ENCODE data around the gene RGS7. TPM values are rescaled to one million over a fixed set of nuclear protein-coding genes. Genes with fewer than 3 reads are reported as not detected.
"Not testable (repeated sequence)": the region's sequence is repeated elsewhere in the genome, so short reads cannot be mapped to it uniquely, and the experiment has no call there.

The RGS7 gene
- total RNA-seq, 1 donor from 2014 or later = not detected

DNA sequence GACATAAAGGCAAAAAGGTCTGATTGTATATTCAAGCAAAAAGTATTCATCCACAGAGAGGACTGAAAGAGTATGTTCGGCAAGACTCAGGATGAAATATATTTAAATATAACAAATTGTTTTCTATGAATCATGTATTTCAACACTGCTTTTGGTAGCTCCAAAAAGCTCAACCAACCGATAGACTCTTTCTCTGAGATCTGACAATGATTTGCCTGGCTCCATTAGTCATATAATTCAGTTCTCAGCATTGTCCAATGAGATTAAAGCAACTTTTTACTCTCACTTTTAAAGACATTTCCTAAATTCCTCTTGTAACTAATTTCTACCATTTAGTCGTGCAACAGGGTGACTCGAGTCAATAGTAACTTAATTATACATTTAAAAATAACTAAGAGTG, 426.0 kb downstream of the RGS7 start:
- DNase-seq (ENCODE audit: low spot score) = no peak

DNA sequence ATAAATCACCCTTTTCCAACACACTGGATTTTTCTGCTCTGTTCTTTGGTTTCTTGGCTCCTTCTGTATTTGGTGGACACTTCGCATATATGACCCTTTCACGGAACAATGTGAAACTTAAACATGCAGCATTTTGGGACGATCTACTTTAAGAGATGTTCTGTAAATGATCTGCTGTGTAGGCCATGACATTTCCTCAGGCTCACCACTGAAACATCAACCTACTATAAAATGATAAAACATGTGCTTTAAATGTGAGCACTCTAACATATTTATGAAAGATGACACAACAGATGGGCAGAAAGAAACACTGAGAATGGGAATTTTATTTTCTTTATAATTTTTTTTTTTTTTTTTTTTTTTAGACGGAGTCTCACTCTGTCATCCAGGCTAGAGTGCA, 428.7 kb downstream of the RGS7 start:
- no peak for DNase-seq (ENCODE audit: low spot score)

DNA sequence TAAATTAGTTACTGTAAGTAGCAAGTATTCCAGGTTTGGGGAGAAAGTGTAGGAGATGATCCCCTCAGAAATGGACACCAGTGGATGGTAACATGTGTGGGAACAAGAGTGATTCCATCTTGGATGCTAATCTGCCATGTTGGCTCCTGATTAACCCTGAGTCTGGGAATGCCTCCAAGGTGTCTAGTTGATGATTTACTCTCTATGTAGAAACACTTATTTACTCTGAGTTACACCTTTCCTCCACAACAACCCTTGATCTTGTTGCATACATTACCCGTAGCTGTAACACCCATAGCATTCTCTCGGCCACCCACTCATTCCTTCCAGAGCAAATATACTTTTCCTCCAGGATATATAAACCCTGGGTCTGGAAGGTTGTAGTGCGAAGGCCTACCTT, 429.2 kb downstream of the RGS7 start:
- no peak for DNase-seq (ENCODE audit: low spot score)

DNA sequence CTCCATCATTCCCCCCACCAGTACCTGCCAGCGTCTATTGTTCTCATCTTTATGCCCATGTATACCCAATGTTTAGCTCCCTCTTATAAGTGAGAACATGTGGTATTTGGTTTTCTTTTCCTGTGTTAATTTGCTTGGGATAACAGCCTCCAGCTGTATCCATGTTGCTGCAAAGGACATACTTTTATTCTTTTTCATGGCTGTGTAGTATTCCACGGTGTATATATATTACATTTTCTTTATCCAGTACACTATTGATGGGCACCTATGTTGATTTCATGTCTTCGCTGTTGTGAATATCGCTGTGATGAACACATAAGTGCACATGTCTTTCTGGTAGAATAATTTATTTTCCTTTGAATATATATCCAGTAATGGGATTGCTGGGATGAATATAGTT, 431.7 kb downstream of the RGS7 start:
- no peak for DNase-seq (ENCODE audit: low spot score)

DNA sequence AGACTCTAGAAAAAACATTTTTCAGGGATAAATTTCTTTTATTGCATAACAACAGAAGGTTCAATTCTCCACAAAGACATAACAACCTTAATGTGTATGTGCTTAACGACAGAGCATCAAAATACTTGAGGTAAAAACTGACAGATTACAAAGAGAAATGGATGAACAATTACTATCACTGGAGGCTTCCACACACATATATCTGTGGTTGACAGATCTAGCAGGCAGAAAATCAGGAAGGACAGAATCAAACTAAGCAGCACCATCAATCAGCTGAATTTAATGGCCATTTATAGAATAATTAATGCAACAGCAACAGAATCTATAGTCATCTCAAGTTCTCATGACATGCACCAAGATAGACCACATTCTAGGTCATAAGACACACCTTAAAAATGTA, 439.0 kb downstream of the RGS7 start:
- no peak for DNase-seq (ENCODE audit: low spot score)

DNA sequence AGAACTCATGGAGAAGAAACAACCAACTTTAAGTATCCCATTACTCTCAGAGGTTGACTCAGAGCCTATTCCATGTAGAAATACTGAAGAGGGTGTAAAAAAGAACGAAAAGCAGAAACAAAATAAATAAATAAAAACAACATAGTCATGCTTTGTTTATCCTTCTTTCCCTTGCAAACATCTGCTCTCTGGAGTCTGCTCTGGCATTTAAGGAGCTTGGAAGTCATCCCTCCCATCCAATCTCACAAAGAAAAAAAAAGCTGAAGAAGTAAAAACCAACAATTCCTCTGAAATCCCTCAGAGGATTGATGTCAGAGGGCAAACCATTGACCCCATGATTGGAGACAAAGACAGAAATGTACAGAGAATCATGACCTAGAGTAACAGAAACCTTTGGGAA, 442.5 kb downstream of the RGS7 start:
- DNase-seq (ENCODE audit: low spot score) = no peak

DNA sequence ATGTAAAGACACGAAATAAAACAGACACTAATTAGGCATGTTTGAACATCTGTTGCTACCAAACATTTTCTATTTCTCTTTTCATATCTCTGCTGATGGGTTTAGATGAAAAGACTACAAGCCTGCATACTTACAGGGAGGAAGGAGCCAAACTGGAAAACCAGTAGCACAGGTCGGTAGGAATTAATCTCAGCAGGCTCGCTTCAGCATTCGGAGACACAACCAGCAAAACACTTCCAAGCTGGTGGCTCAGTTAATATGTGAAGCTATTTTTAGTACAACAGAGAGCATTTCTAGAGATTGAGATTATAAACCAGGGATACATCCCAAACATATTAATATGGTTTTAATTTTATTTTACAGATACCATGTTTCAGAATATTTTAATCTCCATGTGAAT, 444.2 kb downstream of the RGS7 start:
- DNase-seq (ENCODE audit: low spot score) = no peak

DNA sequence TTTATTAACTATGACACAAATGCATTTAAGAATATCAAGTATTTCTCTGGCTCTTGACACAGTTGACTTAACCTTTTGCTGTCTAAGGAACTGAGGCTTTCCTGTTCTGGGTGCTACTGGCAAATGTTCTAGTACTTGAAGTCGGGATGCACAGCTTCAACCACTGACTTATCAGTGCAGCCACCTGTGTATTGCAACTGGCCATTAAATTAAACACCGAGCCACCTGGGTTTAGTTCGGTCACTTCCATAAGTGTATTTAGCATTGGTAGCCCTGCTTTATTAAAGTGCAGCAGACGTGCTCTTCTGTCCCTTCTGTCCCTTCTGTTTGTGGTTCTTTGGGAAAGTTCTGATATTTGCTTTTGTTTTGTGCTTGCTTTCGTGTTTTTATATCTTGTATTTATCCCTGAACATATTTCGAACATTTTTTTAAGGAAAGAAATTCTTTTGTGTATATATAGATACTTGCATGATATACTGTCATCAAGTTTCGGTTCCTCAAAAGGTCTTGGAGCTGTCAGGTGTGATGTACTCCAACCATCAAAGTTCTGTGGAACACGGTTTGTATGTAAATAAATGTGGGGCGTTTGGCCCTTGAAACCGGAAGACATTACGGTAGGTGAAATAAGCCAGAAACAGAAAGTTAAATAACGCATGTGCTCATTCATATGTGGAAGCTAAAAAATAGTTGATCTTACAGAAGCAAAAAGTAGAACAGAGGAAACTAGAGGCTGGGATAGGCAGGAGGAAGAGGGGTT, 447.1 kb downstream of the RGS7 start:
- no peak for DNase-seq (ENCODE audit: low spot score)

DNA sequence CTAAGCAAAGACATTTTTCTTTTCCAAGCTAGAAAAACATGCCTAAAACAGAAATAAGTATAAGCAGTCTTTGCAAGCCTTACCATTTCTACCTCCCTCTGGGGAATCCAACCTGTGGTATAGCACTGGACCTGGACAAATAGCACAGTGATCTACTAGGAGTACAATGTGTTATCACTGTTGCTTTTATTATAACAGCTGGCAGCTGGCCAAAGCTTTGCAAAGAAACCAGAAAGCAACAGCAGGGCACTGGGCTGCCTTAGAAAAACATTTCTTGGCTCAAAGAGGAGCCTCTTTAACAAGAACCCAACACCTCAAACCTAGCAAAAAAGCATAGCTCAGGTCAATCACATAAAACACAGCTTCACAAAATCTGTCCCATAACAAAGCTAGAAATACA, 450.5 kb downstream of the RGS7 start:
- no peak for DNase-seq (ENCODE audit: low spot score)

DNA sequence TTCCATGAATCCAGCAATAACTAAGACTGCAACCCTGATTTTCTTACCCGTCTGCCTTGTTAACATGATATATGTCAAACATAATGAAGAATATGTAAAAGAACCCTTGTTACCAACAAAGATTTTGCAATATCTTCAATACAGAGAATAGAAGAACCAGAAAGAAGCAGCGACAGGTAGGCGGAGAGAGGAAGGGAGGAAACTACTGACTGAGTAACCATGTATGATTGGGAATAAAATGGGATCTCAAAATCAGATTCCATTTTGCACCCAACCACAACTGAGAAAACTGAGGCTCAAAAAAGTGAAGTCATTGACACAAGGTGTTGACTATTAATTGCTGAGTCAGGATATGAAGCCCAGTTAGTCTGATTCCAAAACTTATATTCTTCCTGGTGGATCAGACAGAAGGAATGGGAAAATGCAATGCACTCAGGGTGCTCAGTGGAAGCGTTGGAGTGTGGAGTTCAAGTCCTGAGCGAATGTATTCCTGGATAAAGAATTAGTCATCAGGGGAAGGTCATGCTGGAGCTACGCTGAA, 451.7 kb downstream of the RGS7 start:
- DNase-seq (ENCODE audit: low spot score) = no peak

DNA sequence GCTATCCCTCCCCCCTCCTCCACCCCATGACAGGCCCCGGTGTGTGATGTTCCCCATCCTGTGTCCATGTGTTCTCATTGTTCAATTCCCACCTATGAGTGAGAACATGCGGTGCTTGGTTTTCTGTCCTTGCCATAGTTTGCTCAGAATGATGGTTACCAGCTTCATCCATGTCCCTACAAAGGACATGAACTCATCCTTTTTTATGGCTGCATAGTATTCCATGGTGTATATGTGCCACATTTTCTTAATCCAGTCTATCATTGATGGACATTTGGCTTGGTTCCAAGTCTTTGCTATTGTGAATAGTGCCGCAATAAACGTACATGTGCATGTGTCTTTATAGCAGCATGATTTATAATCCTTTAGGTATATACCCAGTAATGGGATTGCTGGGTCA, 461.6 kb downstream of the RGS7 start:
- not testable (repeated sequence) for DNase-seq (ENCODE audit: low spot score)

DNA sequence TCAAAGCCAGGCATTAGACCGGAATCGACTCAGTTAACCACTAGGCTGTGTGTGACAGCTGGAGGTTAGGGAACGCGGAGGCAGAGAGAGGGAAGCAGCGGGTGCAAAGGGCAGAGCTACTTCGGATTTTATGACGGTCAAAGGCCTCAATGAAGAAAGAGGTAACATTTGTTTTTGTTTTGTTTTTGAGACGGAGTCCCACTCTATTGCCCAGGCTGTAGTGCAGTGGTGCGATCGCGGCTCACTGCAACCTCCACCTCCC, 468.3 kb downstream of the RGS7 start:
- DNase-seq (ENCODE audit: low spot score) = no peak

DNA sequence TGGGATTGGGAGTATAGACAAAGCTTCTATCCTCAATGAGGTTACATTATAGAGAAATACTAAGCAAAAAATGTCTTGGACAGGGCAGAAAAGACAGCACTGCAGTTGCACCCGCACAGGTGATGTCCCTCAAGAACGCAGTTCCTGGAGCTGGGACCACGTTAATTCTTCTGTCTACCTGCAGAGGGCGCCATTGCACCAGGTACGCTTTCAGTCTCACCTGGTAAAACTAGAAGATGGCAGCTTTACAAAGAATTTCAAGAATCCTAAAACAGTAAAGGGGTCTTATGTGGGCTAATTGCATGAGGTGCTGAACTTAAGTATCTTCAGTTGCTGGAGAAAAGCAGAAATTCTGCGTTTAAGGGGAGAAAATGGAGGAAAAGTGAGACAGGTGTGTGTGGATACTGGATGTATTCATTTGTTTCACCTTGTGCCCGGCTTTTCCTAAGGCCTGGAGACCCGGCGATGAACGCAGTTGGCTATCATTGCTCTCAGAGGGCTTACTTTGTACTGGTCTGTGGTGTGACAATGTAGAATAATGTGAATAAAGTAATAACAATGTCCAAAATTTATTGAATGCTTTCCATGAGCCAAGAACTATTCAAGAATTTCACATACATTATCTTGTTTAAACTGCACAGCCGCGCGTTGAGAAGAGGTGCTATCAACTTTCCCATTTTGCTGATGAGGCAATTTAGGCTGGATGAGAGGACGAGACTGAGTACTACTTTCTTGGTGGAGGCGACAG, 468.8 kb downstream of the RGS7 start:
- no peak for DNase-seq (ENCODE audit: low spot score)

DNA sequence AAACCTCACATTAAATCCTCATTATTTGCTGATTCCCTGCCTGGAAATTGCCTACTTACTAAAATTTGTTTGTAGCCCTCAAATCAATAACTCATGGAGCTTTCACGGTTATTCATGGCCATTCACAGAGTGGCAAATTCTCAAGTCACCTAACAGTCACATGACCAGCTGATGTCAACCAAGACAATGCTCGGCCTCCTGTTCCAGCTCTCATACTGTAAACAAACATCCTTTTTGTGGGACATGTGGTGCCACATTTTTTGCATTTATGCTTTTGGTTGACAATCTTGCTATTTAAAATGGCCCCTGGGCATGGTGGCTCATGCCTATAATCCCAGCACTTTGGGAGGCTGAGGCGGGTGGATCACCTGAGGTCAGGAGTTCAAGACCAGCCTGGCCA, 473.5 kb downstream of the RGS7 start:
- no peak for DNase-seq (ENCODE audit: low spot score)

DNA sequence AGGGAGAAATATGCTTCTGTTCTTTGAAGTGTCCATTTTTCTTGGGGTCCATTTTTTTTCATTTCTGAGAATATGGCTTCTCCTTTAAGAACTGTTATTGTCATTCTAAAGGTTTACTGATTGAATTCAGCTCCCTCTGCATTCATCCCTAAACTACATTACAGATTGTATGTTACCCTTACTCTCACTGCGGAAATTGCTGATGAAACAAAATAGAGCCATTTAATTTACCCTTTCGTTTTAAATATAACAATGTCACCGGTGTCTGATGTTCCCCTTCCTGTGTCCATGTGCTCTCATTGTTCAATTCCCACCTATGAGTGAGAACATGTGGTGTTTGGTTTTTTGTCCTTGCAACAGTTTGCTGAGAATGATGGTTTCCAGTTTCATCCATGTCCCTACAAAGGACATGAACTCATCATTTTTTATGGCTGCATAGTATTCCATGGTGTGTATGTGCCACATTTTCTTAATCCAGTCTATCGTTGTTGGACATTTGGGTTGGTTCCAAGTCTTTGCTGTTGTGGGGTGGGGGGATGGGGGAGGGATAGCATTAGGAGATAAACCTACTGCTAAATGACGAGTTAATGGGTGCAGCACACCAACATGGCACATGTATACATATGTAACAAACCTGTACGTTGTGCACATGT, 474.2 kb downstream of the RGS7 start:
- DNase-seq (ENCODE audit: low spot score) = not testable (repeated sequence)

DNA sequence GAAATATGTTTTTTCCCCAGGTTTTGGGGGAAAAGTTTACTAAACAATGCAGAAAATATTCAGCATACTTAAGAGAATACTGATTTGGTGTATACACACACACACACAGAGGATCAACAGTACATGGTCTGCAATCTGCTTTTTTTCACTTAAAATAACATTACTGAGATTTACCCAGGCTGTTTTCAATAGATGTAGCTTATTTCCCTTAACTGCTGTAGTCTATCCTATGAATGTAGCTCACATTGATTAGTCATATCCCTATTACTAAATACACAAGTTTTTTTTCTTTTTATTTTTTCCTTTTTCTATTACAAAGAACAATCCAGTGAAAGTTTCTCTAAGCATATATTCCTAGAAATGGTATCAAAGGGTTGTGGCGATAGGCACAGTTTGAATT, 478.4 kb downstream of the RGS7 start:
- DNase-seq (ENCODE audit: low spot score) = no peak

DNA sequence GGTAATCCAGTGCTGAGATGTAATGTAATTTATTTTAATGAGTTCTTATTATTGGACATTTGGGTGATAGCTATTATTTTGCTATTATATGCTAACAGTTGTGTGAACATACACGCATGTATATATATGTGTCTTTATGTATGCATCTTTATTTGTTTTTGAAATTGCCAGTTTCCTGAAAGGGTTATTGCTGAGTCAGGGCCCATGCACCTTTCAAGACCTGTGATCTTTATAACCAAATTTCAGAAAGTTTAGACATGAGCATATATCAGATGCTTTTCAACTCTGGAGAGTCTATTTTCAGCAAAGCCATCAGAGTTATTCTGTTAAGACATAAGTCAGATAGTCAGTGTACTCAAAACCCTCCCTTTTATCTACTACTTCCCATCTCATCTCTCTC, 479.4 kb downstream of the RGS7 start:
- DNase-seq (ENCODE audit: low spot score) = no peak

DNA sequence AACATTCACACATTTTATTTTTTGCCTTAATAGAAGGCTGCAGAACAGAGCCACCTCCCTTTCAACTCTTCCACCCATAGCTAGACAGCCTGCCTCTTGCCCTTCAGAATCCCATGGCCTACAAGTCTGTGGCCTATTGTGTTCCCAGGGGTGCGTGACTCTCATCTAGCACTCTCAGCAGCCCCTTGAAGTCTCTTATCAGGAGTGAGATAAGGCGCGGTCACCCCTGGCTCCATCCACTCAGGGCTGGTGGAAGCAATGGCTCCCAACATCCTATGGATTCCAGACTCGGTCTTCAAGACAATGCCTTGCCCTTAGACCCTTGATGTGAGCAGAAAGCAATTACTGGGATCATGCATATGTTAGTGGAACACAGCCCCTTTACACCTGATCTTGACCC, 480.9 kb downstream of the RGS7 start:
- DNase-seq (ENCODE audit: low spot score) = no peak

DNA sequence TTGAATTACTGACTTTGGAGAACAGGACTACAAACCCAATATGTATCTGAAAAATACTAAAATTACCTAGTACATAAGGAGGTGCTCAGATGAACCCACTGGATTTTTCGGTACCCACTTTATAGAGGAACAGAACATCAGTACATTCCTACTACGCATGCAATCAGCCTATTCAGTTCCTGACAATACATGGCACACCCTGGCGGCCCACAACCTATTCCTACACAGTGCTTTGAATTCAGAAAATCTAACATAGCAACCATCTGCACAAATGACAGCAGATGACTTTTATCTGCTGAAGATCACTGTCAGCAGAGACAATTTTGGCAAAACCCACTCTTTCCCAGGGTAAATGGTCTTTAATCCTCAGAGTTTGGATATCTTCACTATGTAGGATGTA, 487.9 kb downstream of the RGS7 start:
- no peak for DNase-seq (ENCODE audit: low spot score)

DNA sequence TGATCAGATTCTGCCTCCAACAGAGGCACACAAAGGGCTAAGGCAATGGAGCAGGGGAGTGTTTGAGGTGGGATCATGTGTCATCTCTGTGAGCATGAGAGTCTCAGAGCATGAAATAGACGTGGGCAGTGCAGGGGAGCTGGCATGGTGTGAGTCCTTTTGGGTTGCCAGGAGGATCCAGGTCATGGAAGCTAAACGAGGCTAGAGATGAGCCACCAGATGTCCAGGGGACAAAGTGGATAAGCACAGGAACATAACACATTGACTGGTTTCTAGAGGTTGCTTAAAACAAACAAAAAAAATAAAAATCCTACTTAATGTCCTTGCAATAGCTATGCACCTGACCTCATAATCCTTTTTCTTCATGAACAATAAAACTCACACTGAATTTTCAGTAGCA, 490.3 kb downstream of the RGS7 start:
- no peak for DNase-seq (ENCODE audit: low spot score)

DNA sequence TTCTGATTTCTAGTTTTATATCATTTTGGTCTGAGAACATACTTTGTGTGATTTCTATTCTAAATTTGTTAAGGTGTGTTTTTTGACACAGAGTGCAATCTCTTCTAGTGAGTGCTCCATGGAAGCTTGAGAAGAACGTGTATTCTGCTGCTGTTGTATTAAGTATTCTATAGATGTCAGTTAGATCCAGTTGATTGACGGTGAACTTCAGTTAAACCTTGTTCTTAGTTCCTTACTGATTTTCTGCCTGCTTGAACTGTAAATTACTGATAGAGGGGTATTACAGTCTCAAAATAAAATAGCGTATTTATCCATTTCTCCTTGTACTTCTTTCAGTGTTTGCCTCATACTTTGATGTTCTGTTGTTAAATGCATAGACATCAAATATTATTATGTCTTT, 497.0 kb downstream of the RGS7 start:
- DNase-seq (ENCODE audit: low spot score) = no peak

DNA sequence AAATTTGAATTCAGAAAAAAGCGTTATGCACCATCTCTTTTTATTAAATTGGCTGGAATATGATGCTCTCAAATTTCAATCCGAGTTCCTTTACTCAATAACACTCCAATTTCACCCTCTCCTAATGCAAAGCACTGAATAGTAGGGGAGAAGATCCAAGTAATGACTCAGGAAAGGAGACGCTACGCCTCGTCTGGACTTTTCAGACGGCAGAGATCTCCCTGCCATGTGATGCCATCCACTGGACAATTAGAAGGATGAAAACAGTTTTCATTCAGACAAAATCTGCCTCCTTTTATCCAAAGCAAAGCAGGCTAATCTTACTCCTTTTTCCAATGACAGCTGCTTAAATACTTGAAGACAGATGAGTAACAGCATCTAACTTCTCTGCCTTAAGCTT, 502.6 kb downstream of the RGS7 start:
- DNase-seq (ENCODE audit: low spot score) = no peak

DNA sequence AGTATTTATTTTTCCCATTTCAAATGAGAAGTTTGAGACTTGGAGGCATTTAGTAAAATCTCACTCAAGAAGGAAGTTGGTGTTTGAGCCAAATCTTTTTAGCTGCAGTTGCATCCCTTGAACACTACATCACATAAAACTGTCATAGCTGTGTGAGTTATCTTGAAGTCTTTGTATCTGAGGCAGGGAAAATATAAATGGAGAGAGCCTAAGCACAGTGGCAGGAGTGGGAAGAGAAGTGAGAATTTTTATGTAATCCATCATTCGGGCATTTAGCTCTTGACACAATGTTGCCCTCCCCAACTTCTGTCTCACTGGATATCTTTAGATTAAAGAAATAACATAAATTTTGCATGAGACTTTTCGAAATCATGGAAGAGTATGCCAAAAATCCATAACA, 509.7 kb downstream of the RGS7 start:
- DNase-seq (ENCODE audit: low spot score) = no peak

Measured in mesenteric fat pad (tissue), 1 donor.